Fibroblast of lung (primary cell): ENCODE data around the gene STEAP1. TPM values are rescaled to one million over a fixed set of nuclear protein-coding genes. Genes with fewer than 3 reads are reported as not detected.

Source experiments
- DNase-seq, 2 donors: peaks; one replicate each; pipeline versions ENCODE4 v3.0.0 to v3.0.0-alpha.2; 2010; ENCODE audit warnings: low read depth in 2 of 2
- H2AFZ ChIP-seq: 2 replicates; pipeline ENCODE4 v1.5.1; 2012; ENCODE audit warnings: low read length, control low read depth, inconsistent platforms
- H3K27ac ChIP-seq: 2 replicates; pipeline ENCODE4 v1.5.1; 2011; ENCODE audit warnings: low read length, control low read depth; ENCODE audit not compliant: insufficient read depth
- H3K27me3 ChIP-seq: 2 replicates; pipeline ENCODE4 v1.5.1; 2011; ENCODE audit warnings: mild to moderate bottlenecking, low read length; ENCODE audit not compliant: control insufficient read depth, insufficient read depth
- H3K36me3 ChIP-seq: 2 replicates; pipeline ENCODE4 v1.5.1; 2011; ENCODE audit warnings: low read length; ENCODE audit not compliant: control insufficient read depth, insufficient read depth
- H3K4me1 ChIP-seq: 2 replicates; pipeline ENCODE4 v1.5.1; 2011; ENCODE audit warnings: low read length; ENCODE audit not compliant: control insufficient read depth, insufficient read depth; ENCODE audit errors: extremely low read depth
- H3K4me2 ChIP-seq: 2 replicates; pipeline ENCODE4 v1.5.1; 2011; ENCODE audit warnings: low read length, control low read depth; ENCODE audit not compliant: insufficient read depth; ENCODE audit errors: extremely low read depth
- H3K4me3 ChIP-seq, 4 experiments: fragments of 200-600 bp in 1 of 4; sonication (generic) in 1 of 4; replicated peaks in 1 of 4; 2 replicates each; pipeline ENCODE4 v1.5.1; 2011 to 2016; ENCODE audit warnings: low read length in 4 of 4, low read depth in 3 of 4, mild to moderate bottlenecking in 3 of 4, control low read depth in 2 of 4, inconsistent platforms in 1 of 4, mixed read lengths in 1 of 4; ENCODE audit not compliant: insufficient read depth in 1 of 4; ENCODE audit errors: control extremely low read depth in 1 of 4
- H3K79me2 ChIP-seq: 2 replicates; pipeline ENCODE4 v1.5.1; 2012; ENCODE audit warnings: mild to moderate bottlenecking, low read length, inconsistent platforms; ENCODE audit not compliant: control insufficient read depth, insufficient read depth
- H3K9ac ChIP-seq: 2 replicates; pipeline ENCODE4 v1.5.1; 2011; ENCODE audit warnings: mild to moderate bottlenecking, low read length, control low read depth; ENCODE audit not compliant: insufficient read depth
- H3K9me3 ChIP-seq: 2 replicates; pipeline ENCODE4 v1.5.1; 2012; ENCODE audit warnings: low read depth, low read length; ENCODE audit not compliant: control insufficient read depth, insufficient read depth
- H4K20me1 ChIP-seq: 2 replicates; pipeline ENCODE4 v1.5.1; 2011; ENCODE audit warnings: low read length; ENCODE audit not compliant: control insufficient read depth, insufficient read depth; ENCODE audit errors: extremely low read depth
- EZH2 ChIP-seq: IDR thresholded peaks from 2 replicates; pipeline ENCODE4 v1.5.1; 2012; ENCODE audit warnings: low read length, control low read depth, mild to moderate bottlenecking; ENCODE audit errors: missing control alignments
- polyA plus RNA-seq, 2 donors: library from polyadenylated mRNA; depleted of rRNA in 1 of 2; stranded (reverse) in 1 of 2; unstranded in 1 of 2; fragments of >200 nt; gene quantifications; 2 replicates each; pipeline ENCODE4 v1.2.1, GENCODE V29; 2011 to 2012; ENCODE audit warnings: missing spikeins in 1 of 2
- total RNA-seq: library from RNA; depleted of rRNA; stranded (reverse); fragments of >200 nt; gene quantifications from 2 replicates; pipeline ENCODE4 v1.2.1, GENCODE V29; 2014
- TF ChIP-seq, protein P1 (sequence below), 2 donors: IDR thresholded peaks in 1 of 2; conservative IDR thresholded peaks in 1 of 2; 1 replicate in 1 of 2; 2 replicates in 1 of 2; pipeline ENCODE4 v1.5.1; 2011 to 2012; ENCODE audit warnings: low read length in 2 of 2, control low read depth in 1 of 2, inconsistent platforms in 1 of 2, low read depth in 1 of 2, mild to moderate bottlenecking in 1 of 2

Gene STEAP1
- total and polyA plus RNA-seq, 2 donors (not counting 1 experiment from before 2014, with no cell fraction given), result 26.1 to 60.9 TPM

DNA sequence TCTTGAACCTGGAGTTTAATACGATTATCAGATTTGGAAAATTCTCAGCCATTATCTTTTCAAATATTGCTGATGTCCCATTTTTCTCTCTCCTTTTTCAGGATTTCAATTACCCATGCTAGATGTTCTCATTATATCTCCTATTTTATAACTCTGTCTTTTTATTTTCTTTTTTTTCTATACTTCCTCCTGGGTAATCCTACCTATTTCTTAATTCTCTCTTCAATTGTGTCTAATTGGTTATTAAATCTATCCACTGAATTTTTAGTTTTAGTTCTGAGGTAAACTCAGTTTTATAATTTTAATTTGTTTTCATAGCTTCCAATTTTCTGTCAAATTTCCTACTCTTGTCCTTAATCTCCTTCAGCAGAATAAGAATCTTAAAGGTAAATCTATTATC, 15.6 kb downstream of the STEAP1 start:
- H2AFZ ChIP-seq, result no peak overlapping the region
- H3K4me3 ChIP-seq, result no peak overlapping the region
- no peak overlapping the region for H3K27ac ChIP-seq
- H3K79me2 ChIP-seq, result no peaks in the 10 kb centered on the region
- no peak for TF ChIP-seq EZH2
- no peaks in the 10 kb centered on the region for H3K27me3 ChIP-seq
- no peak for DNase-seq
- H3K4me2 ChIP-seq, result no peak overlapping the region
- no peaks in the 10 kb centered on the region for H3K9me3 ChIP-seq
- no peak overlapping the region for H3K9ac ChIP-seq
- no peaks in the 10 kb centered on the region for H3K4me1 ChIP-seq
- H4K20me1 ChIP-seq, result no peaks in the 10 kb centered on the region
- no peaks in the 10 kb centered on the region for H3K36me3 ChIP-seq

DNA sequence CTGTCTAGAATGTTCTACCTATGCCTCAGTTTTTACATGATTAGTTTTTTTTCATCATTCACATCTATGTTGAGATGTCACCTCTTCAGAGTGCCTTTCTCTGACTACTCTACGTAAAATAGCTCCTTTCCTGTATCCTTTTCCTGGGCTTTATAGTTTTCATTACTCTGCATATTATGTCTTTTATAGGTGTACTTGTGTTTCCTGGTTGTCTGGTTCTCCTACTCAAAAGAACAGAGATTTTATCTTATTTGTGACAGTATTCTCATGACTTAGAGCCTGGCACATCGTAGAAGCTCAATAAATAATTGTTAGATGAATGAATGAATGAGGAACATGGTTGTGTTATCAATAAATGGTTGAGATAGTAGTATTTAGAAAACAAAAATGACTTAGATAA, 17.9 kb downstream of the STEAP1 start:
- TF ChIP-seq, protein P1, sequence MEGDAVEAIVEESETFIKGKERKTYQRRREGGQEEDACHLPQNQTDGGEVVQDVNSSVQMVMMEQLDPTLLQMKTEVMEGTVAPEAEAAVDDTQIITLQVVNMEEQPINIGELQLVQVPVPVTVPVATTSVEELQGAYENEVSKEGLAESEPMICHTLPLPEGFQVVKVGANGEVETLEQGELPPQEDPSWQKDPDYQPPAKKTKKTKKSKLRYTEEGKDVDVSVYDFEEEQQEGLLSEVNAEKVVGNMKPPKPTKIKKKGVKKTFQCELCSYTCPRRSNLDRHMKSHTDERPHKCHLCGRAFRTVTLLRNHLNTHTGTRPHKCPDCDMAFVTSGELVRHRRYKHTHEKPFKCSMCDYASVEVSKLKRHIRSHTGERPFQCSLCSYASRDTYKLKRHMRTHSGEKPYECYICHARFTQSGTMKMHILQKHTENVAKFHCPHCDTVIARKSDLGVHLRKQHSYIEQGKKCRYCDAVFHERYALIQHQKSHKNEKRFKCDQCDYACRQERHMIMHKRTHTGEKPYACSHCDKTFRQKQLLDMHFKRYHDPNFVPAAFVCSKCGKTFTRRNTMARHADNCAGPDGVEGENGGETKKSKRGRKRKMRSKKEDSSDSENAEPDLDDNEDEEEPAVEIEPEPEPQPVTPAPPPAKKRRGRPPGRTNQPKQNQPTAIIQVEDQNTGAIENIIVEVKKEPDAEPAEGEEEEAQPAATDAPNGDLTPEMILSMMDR (conservative IDR thresholded peaks at IDR 0.05 in 1 of 2, IDR thresholded peaks at IDR 0.05 in 1 of 2; ENCODE audit: low read depth in 1 of 2, low read length in 2 of 2), result no peak
- no peak for TF ChIP-seq EZH2
- H3K79me2 ChIP-seq, result no peaks in the 10 kb centered on the region
- no peak for DNase-seq
- H3K4me2 ChIP-seq, result no peak overlapping the region
- no peaks in the 10 kb centered on the region for H3K4me1 ChIP-seq
- no peaks in the 10 kb centered on the region for H3K9me3 ChIP-seq
- H3K27ac ChIP-seq, result no peak overlapping the region
- H3K4me3 ChIP-seq, result no peak overlapping the region
- no peak overlapping the region for H2AFZ ChIP-seq
- H3K36me3 ChIP-seq, result no peaks in the 10 kb centered on the region
- H3K27me3 ChIP-seq, result no peaks in the 10 kb centered on the region
- H3K9ac ChIP-seq, result no peak overlapping the region
- no peaks in the 10 kb centered on the region for H4K20me1 ChIP-seq

DNA sequence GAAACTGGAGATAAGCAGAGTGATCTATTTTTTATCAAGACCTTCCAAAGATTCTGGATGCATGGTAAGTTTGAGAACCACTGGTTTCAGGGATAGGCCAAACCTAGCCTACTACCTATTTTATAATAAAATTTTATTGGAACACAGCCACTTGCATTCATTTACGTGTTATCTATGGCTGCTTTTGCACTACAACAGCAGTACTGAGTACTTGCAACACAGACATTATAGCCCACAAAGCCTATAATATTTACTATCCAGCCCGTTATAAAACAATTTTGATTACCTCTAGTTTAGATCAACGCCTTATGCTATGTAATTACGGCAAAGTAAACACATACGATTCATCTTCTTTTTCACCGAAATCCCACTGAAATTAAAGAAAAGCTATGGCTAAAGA, 18.4 kb downstream of the STEAP1 start:
- no peaks in the 10 kb centered on the region for H3K9me3 ChIP-seq
- no peaks in the 10 kb centered on the region for H3K79me2 ChIP-seq
- no peak overlapping the region for H2AFZ ChIP-seq
- H3K4me2 ChIP-seq, result no peak overlapping the region
- no peaks in the 10 kb centered on the region for H4K20me1 ChIP-seq
- DNase-seq, result no peak
- H3K4me3 ChIP-seq, result no peak overlapping the region
- no peaks in the 10 kb centered on the region for H3K27me3 ChIP-seq
- H3K4me1 ChIP-seq, result no peaks in the 10 kb centered on the region
- no peak for TF ChIP-seq EZH2
- TF ChIP-seq, protein P1 (conservative IDR thresholded peaks at IDR 0.05 in 1 of 2, IDR thresholded peaks at IDR 0.05 in 1 of 2; ENCODE audit: low read depth in 1 of 2, low read length in 2 of 2), result no peak
- H3K9ac ChIP-seq, result no peak overlapping the region
- no peaks in the 10 kb centered on the region for H3K36me3 ChIP-seq
- H3K27ac ChIP-seq, result no peak overlapping the region
